ENCODE data around the gene TRUB2. TPM values are rescaled to one million over a fixed set of nuclear protein-coding genes. Genes with fewer than 3 reads are reported as not detected.
A peak's percentile ranks its signal among the peaks of the same experiment; 100 is the strongest.

TRUB2 gene
- total and polyA plus RNA-seq, 2 donors (not counting 3 experiments of a cell fraction or from before 2014, with no cell fraction given), result 21.1 to 39.3 TPM

DNA sequence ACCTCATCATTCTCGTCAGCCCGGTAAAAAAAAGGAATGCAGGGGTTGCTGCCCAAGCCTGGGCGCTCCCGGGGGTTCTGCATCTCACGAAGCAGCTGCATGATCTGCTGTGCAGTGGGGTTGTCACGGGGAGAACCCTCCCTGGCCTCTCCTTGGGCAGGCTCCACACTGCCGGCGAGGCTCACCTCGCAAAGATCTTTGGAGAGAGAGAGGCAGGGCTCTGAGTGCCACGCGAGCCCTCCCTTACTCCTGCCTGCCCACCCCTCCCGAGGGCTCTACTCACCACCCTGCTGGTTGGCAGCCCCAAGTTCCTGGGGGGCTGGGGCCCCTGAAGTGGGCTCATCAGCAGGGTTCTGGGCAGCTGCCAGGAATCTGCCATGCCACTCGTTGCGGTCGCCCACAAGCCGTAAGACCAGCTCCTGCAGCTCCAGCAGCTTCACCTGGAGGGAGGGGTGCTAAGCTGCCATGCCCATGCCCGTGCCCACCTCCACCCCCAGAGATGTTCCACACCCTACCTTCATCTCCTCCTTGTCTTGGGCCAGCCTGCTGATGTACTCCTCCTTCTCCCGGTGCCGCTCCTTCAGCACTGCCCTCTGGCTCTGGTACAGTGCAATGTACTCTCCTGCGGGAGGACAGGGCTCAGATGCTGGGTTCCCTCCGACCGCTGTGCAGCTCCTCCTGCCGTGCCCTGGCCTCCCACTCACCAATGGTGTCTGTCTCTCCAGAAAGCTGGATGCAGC, 65.0 kb downstream of the TRUB2 start:
- no peaks in the 10 kb centered on the region for H4K20me1 ChIP-seq (replicated peaks; ENCODE audit: control insufficient read depth, extremely low read depth, insufficient read depth, low read length)
- FAIRE-seq (no peak), DNase-seq (ENCODE audit: low read depth, low spot score) (no peak)
- no peak overlapping the region for H3K4me3 ChIP-seq (replicated peaks in 1 of 3; ENCODE audit: insufficient read depth in 1 of 3, low read depth in 1 of 3, low read length in 3 of 3)
- H3K9me1 ChIP-seq (replicated peaks; ENCODE audit: control insufficient read depth, extremely low read depth, insufficient read depth, low read length), result no peaks in the 10 kb centered on the region
- POLR2A ChIA-PET, result no interaction called here
- no peaks in the 10 kb centered on the region for H3K9me3 ChIP-seq (replicated peaks; ENCODE audit: control insufficient read depth, insufficient read depth, low read length)
- dilution Hi-C loops (cut with MboI; ENCODE audit: extremely low pct_ligation_motif_present, low sequenced_read_pairs) (no loop called here), intact Hi-C loops (cut with micrococcal nuclease) (no loop called here)
- H3K9ac ChIP-seq (replicated peaks; ENCODE audit: extremely low read depth, insufficient read depth, low read length), result no peak overlapping the region
- TSS peak; percentile 44 for BruUV-seq (replicated peaks)
- TF ChIP-seq, protein P1, sequence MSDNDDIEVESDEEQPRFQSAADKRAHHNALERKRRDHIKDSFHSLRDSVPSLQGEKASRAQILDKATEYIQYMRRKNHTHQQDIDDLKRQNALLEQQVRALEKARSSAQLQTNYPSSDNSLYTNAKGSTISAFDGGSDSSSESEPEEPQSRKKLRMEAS (IDR thresholded peaks at IDR 0.05; ENCODE audit: insufficient read depth, insufficient read length), result no peak
- no peak for TF ChIP-seq FOS (IDR thresholded peaks at IDR 0.05; ENCODE audit: borderline replicate concordance, insufficient read depth, low read length)
- CTCF ChIA-PET, result interaction anchor here (1.3 kb wide), 1 partner anchor 84 kb away, joined by 5 read pairs; no protein-coding TSS in a partner anchor
- H3K4me2 ChIP-seq (ENCODE audit: insufficient read depth, low read length), result no peak overlapping the region
- no peaks in the 10 kb centered on the region for H3K79me2 ChIP-seq (ENCODE audit: control insufficient read depth, insufficient read depth, low read length)
- H3K27me3 ChIP-seq (ENCODE audit: control insufficient read depth in 2 of 2, insufficient read depth in 2 of 2, low read length in 2 of 2), result no peaks in the 10 kb centered on the region
- H3K4me1 ChIP-seq (ENCODE audit: control insufficient read depth, extremely low read depth, insufficient read depth, low read length), result no peaks in the 10 kb centered on the region
- no peak overlapping the region for H3K27ac ChIP-seq (ENCODE audit: insufficient read depth, low read depth, low read length)
- H3K36me3 ChIP-seq (ENCODE audit: control insufficient read depth in 2 of 2, extremely low read depth in 1 of 2, insufficient read depth in 2 of 2, low read length in 2 of 2), result peaks cover 6 to 47% of the 10 kb centered on the region in 2 experiments
- no peak overlapping the region for H2AFZ ChIP-seq (ENCODE audit: low read depth, low read length)

Other genes with a start within 250 kb of the TRUB2 start
- gene PTGES2, start 194.7 kb downstream of the TRUB2 start, total RNA-seq, result 64.2 and 69.6 TPM in 2 replicates
- 69.8 and 69.9 TPM in 2 replicates for gene PTGES2, start 194.7 kb downstream of the TRUB2 start, polyA plus RNA-seq
- not detected in 2 replicates for gene LCN2, start 173.0 kb downstream of the TRUB2 start, total RNA-seq
- gene LCN2, start 173.0 kb downstream of the TRUB2 start, polyA plus RNA-seq, result not detected in 2 replicates
- 51.0 and 53.2 TPM in 2 replicates for gene BBLN, start 162.2 kb downstream of the TRUB2 start, total RNA-seq
- 124 and 206 TPM in 2 replicates for gene BBLN, start 162.2 kb downstream of the TRUB2 start, polyA plus RNA-seq
- 143 and 150 TPM in 2 replicates for gene CIZ1, start 130.9 kb downstream of the TRUB2 start, total RNA-seq
- 88.3 and 97.2 TPM in 2 replicates for gene CIZ1, start 130.9 kb downstream of the TRUB2 start, polyA plus RNA-seq
- 2.9 and 7.9 TPM in 2 replicates for gene DNM1, start 119.1 kb downstream of the TRUB2 start, total RNA-seq
- 0.59 TPM in 2 replicates for gene DNM1, start 119.1 kb downstream of the TRUB2 start, polyA plus RNA-seq
- 107 and 114 TPM in 2 replicates for gene GOLGA2, start 46.4 kb downstream of the TRUB2 start, total RNA-seq
- 42.3 and 52.3 TPM in 2 replicates for gene GOLGA2, start 46.4 kb downstream of the TRUB2 start, polyA plus RNA-seq
- 21.2 and 25.2 TPM in 2 replicates for gene SWI5, start 46.2 kb downstream of the TRUB2 start, total RNA-seq
- gene SWI5, start 46.2 kb downstream of the TRUB2 start, polyA plus RNA-seq, result 58.0 and 62.0 TPM in 2 replicates
- gene COQ4, start 392 bp upstream of the TRUB2 start, total RNA-seq, result 44.4 and 46.6 TPM in 2 replicates
- 78.1 and 83.2 TPM in 2 replicates for gene COQ4, start 392 bp upstream of the TRUB2 start, polyA plus RNA-seq
- gene SLC27A4, start 18.1 kb upstream of the TRUB2 start, total RNA-seq, result 35.0 and 36.9 TPM in 2 replicates
- gene SLC27A4, start 18.1 kb upstream of the TRUB2 start, polyA plus RNA-seq, result 29.9 and 31.8 TPM in 2 replicates
- gene URM1, start 48.9 kb upstream of the TRUB2 start, total RNA-seq, result 100 and 101 TPM in 2 replicates
- gene URM1, start 48.9 kb upstream of the TRUB2 start, polyA plus RNA-seq, result 86.5 and 98.7 TPM in 2 replicates
- 46.8 and 47.9 TPM in 2 replicates for gene CERCAM, start 98.4 kb upstream of the TRUB2 start, total RNA-seq
- gene CERCAM, start 98.4 kb upstream of the TRUB2 start, polyA plus RNA-seq, result 77.8 and 105 TPM in 2 replicates
- 49.5 and 50.5 TPM in 2 replicates for gene ODF2, start 133.6 kb upstream of the TRUB2 start, total RNA-seq
- 12.8 and 16.7 TPM in 2 replicates for gene ODF2, start 133.6 kb upstream of the TRUB2 start, polyA plus RNA-seq
- 20.5 and 22.6 TPM in 2 replicates for gene GLE1, start 182.3 kb upstream of the TRUB2 start, total RNA-seq
- gene GLE1, start 182.3 kb upstream of the TRUB2 start, polyA plus RNA-seq, result 12.2 and 13.0 TPM in 2 replicates
- 478 and 502 TPM in 2 replicates for gene SPTAN1, start 230.1 kb upstream of the TRUB2 start, total RNA-seq
- 408 and 487 TPM in 2 replicates for gene SPTAN1, start 230.1 kb upstream of the TRUB2 start, polyA plus RNA-seq

Data from endothelial cell of umbilical vein (primary cell).